ENCODE measurements around the gene WDR54.
"Not testable (repeated sequence)": the region's sequence is repeated elsewhere in the genome, so short reads cannot be mapped to it uniquely, and the experiment has no call there.

The WDR54 gene

DNA sequence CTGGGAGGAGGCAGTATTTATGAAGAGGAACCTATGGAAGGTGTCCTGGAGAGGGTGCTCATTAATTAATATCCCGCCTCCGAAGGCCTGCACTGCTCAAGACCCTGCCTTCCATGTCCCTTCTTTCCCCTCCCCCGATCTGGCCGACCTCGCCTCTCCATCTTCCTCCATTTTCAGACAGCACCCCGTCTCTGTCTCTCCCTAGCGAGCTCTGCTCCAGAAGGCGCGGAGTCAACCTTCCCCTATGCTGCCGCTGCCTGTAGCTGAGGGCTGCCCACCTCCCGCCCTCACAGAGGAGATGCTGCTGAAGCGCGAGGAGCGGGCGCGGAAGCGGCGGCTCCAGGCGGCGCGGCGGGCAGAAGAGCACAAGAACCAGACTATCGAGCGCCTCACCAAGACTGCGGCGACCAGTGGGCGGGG is 35.6 kb downstream of the WDR54 start:
- no peak for DNase-seq (ENCODE audit: low read depth in 2 of 2)

DNA sequence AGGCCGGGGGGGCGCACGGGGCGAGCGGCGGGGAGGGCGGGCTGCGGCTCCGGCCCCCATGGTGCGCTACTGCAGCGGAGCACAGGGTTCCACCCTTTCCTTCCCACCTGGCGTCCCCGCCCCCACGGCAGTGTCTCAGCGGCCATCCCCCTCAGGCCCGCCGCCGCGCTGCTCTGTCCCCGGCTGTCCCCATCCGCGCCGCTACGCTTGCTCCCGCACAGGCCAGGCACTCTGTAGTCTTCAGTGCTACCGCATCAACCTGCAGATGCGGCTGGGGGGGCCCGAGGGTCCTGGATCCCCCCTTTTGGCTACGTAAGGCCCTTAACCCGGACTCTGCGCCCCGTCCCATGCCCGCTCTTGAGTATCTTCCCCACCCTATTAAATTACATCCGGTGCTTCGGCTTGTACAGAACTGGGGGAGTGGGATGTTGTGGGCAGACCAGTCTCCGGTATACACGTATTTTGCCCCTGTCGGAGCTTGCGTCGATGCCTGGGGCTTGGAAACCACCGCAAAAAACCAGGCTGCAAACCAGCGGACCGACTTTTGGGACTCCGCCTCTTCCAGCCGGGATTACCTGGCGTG is 36.1 kb downstream of the WDR54 start:
- DNase-seq (ENCODE audit: low read depth in 2 of 2) = peak; percentile 73 to 87

DNA sequence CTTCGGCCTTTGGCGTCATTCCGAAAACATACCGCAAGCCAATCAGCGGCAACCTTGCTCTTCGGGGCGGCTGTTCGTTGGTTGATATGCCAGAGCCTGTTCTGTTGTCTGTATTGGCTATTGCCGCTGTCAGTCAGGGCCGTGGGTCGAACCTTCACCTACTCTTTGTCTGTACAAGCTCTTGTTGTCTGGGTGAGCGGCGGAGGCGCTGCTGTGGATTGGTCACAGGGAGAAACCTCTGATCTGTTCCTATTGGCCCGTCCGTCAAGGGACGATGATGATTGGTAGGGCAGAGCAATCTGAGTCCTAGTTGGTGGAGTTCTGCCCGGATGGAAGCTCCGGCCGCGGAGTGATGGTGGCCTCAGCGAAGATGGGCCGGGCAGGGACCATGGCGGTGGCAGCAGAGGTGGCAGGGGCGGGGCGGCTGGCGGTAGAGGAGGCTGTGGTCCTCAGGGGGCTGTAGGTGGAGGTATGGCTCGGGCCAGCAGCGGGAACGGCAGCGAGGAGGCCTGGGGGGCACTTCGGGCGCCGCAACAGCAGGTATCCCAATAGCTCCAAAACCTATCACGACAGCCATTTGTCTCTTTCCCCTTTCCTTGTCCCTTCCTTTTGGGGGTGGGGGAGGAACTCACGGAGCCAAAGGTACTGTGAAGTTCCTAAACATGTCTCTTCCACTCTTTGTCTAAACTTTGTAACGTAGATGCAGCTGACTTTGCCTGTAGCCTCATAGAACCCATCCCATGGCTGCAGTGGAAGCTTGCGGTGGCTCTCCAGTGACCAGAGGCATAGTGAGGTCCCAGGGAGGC is 36.8 kb downstream of the WDR54 start, which contains the start of gene WBP1:
TSS of gene WBP1 (plus strand) at position 307 of the 806 bp plus-strand sequence. CDS start at position 472, 165 bp downstream.
- peak; percentile 98 to 100 for DNase-seq (ENCODE audit: low read depth in 2 of 2)

DNA sequence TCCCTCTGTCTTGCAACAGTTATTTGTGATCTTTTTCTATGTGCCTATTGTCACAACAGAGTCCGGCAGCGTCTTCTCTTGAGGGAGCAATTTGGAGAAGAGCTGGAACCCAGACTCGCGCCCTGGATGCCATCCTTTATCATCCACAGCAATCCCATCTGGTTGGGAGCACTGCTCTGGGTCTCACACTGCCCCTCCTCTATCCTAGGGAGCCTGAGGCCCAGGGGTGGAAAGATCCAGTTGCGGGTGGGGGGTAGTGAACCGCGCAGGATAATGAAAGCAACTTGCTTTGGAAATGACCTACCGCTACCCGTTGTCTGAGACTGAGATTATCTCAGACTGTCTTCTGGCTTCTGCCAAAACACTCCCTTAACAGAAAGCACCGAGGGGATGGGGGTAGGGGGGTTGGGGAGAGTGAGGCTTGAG is 37.4 kb downstream of the WDR54 start:
- DNase-seq (ENCODE audit: low read depth in 2 of 2) = no peak

DNA sequence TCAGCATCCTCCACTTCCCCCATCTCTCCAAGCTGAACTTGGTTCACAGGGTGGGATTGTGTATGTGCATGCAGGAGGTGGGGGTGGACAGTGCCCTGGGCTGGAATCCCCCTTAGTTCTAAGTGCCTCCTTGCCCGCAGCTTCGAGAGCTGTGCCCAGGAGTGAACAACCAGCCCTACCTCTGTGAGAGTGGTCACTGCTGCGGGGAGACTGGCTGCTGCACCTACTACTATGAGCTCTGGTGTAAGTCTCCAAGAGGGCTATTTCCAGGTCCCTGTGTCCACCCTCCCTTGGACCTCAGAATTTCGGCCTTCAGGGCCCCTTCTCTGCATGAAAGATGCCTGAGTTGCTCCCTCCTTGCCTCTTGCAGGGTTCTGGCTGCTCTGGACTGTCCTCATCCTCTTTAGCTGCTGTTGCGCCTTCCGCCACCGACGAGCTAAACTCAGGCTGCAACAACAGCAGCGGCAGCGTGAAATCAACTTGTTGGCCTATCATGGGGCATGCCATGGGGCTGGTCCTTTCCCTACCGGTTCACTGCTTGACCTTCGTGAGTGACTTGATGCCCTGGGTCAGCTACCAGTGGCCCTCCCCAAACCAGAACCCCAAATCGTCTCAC is 38.1 kb downstream of the WDR54 start:
- DNase-seq (ENCODE audit: low read depth in 2 of 2) = not testable (repeated sequence)

DNA sequence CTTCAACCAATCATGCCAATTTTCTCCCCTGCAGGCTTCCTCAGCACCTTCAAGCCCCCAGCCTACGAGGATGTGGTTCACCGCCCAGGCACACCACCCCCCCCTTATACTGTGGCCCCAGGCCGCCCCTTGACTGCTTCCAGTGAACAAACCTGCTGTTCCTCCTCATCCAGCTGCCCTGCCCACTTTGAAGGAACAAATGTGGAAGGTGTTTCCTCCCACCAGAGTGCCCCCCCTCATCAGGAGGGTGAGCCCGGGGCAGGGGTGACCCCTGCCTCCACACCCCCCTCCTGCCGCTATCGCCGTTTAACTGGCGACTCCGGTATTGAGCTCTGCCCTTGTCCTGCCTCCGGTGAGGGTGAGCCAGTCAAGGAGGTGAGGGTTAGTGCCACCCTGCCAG is 38.7 kb downstream of the WDR54 start:
- not testable (repeated sequence) for DNase-seq (ENCODE audit: low read depth in 2 of 2)

DNA sequence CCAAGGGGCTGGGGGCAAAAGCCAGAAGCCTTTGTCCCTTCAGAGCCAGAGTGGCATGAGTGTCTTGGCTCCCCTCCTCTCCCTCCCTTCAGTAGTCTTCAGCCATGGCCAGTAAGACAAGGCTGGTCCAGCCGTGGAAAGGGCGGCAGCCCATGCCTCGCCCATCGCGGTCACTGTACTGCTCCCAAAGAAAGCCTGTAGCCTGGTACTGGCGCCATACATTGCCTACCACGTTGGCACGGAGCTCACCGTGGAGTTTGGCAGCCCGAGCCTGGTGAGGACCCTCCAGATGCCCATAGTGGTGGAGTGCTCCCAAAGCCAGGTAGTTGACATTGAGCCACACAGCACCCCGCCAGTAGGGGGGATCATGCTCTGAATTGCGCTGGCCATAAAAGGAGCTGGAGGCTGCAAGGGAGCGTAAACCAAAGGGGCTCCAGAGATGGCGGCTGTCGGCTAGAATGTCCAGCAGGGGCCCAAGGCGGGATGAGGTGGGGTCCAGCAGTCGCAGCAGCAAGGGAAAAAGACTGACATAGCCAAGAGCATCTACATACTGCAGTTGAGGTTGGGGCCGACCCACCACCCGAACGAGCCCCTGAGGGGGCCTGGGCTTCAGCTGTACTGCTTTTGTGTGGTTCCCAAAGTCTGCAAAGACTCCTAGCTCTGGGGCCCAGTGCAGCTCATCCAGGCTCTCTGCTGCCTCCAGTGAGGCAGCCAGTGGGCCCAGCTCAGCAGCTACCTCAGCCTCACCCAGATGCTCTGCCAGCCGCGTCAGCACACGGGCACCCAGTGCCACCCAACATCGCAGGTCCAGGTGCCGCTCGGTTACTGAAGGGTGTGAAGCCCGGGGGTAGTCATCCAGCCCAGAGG is 39.9 kb downstream of the WDR54 start:
- no peak for DNase-seq (ENCODE audit: low read depth in 2 of 2)

DNA sequence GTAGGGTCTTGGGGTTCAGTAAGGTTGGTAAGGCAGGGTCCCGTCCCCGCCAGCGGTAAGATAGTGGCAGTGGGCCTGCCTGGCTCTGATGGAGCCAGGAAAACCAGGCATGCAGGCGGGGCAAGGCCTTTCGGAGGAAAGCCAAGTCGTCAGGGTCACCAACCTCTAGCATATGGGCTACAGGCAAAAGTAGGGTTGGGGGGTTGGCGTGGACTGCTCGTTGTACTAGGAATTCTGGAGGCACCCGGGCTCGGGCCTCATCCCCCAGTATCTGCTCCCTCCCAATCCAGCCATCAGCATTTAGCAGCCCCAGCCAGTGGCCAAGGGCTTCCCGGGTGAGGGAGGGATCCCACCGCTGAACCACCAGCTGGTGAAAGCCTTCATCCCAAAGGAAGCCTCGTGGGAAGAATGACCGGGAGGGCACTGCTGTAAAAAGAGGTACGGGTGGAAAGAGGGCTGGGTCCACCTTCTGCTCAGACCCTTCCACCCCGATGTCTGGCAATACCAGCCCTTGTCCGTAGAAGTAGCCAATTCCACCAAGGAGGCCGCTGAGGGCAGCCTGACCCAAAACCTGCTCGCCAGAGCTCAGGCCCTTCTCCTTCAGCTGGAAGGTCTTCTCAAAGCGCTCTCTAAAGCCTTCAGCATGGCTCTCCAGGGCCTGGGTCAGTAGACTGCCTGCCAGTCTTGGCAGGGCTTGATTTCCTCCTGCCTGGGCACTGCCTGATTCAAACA is 40.7 kb downstream of the WDR54 start:
- no peak for DNase-seq (ENCODE audit: low read depth in 2 of 2)

DNA sequence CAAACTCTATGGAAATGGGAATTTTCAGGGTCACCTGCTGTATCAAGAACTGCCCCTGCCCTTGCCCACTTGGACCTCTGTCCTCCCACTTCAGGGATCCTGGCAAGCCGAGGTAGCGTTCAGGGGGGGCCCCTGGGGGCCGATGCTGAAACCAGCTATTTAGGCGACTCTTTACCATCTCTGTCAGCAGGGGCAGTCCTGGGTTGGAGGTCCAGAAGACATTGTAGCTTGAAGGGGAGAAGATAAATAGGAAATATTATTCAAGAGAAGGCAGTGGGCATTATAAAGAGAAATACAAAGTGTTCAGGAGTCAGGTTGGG is 41.2 kb downstream of the WDR54 start:
- no peak for DNase-seq (ENCODE audit: low read depth in 2 of 2)

DNA sequence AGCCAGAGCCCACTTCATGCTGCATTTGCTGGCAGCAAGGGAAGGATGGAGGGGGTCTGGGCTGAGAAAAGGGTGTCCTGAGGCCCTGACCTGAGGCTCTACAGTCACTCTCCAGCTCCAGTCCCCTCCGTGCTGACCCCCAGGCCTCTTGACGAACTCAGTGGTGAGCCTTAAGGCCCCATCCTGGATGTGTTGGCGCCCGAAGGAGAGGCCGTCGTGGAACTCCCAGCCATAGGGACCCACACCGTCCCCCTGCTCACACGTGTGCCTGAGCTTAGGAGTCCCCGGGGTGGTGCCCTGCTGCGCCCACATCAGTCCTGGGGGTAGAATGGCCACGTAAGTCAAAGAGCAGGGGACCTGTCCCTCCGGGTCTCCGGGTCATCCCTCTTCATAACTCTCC is 42.9 kb downstream of the WDR54 start:
- DNase-seq (ENCODE audit: low read depth in 2 of 2) = no peak

DNA sequence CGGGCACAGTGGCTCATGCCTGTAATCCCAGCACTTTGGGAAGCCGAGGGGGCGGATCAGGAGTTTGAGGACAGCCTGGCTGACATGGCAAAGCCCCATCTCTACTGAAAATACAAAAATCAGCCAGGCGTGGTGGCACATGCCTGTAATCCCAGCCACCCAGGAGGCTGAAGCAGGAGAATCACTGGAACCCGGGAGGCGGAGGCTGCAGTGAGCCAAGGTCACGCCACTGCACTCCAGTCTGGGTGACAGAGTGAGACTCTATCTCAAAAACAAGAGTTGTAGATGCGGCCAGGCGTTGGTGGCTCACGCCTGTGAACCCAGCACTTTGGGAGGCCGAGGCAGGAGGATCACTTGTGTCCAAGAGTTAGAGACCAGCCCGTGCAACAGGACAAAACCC is 49.2 kb downstream of the WDR54 start:
- not testable (repeated sequence) for DNase-seq (ENCODE audit: low read depth in 2 of 2)

DNA sequence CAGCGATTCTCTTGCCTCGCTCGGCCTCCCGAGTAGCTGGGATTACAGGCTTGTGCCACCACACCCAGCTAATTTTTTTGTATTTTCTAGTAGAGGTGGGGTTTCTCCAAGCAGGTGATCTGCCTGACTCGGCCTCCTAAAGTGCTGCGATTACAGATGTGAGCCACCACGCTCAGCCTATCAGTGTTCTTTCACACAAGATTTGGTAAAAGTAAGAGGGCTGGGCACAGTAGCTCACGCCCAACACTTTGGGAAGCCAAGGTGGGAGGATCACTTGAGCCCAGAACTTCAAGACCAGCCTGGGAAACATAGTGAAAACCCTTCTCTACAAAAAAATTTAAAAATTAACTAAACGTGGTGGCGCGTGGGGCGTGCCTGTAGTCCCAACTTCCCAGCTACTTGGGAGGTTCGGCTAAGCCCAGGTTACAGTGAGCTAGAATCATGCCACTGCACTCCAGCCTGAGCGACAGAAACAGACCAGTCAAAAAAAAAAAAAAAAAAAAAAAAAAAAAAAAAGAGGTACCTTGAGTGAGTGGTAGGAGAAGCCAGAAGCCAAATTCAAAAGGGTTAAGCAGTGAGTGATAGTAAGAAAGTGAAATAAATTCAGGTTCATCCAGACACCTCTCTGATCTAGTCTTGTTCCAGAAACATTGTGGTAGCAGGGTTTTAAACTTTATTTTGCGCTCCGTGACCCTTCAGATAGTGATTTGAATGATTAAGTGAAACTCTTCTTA is 50.0 kb downstream of the WDR54 start:
- no peak for DNase-seq (ENCODE audit: low read depth in 2 of 2)

DNA sequence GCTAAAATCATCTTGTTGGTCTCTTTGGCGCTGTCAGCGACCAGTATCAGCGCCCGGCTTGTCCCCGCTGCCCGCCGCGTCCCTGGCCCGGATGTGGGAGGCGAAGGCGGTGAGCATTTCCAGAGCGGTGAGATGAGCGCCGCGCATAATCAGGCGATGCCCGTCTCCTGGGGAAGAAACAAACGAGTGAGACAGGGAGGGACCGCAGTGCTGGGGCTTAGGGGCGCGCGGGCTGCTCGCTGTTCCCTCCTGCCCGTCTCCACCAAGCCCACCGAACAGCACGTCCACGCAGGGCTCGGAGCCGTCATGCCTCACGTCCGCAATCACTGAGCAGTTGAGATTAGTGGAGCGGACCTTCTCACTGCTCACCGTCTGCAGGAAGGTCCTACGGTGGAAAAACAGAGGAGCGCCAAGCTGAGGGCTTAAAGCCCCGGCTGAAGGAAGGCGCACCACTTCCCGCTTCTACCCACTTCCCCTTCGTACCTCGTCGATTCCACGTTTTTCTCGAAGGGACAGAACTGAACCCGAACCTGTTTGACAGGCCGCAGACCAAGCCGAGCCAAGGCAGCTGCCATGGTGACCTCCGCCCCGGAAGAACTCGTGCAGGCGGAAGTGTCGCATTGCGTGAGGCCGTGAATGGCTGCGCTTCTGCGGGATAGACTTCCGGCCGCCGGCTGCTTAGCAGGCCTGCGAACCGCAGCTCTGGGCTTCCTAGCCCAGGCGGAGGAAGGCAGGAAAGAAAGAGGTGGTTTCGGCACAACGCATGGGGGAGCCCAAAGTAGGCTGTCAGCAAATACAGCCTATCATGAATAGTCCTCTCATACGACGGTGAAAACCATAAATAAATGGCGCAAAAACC is 50.8 kb downstream of the WDR54 start, which contains the start of gene MRPL53:
TSS of gene MRPL53 (minus strand) at position 595 of the 859 bp plus-strand sequence. CDS start at position 575, 20 bp downstream.
- peak; percentile 90 to 91 for DNase-seq (ENCODE audit: low read depth in 2 of 2)

DNA sequence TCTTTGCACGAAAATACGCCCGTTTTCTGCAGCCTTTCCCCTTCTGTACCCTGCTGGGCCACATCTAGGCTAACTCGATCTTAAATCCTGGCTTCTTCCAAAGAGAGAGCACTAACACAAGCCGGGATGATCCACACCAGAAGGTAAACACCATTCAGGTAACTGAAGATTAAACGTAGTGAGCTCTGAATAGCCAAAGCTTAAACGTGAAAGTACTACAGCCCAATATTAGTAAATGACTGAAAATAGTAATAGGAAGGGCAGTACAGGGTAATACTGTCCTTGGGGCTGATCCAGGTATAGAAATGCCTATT is 51.4 kb downstream of the WDR54 start:
- DNase-seq (ENCODE audit: low read depth in 2 of 2) = no peak

DNA sequence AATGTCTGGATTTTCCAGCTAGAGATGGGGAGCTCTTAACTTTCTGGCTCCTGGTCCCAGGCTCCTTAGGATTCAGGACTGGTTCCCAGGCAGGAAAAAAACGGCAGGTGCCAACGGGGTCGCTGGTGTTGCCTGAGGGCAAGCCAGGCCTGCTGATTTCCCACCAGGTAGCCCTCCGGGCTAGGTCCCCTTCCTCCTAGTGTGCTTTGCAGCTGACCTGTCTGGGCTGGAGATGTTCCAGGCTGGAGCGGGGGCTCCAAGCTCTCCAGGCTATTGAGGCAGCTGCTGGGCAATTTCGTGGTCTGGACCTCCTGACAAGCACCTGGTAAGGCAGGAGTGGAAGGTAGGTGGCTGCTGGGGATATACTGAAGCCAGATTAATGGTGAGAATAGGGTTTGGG is 53.0 kb downstream of the WDR54 start:
- no peak for DNase-seq (ENCODE audit: low read depth in 2 of 2)

DNA sequence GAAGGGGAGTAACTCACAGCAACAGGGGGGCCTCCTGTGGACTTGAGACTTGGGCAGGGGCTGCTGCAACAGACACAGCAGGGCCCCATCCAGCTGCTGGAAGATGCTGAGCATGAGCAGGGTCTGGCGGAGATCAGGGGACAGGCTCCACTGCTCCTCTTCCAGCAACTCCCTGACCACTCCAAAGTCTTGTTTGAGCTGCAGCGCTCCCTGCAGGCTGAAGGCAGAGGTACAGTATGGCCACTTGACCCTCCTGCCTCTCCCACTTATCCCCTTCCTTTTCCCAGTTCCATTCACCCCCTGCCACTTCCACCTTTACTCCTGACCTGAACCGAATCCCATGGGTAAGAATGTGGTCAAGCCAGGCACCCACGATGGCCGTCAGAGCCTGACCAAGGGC is 53.4 kb downstream of the WDR54 start:
- no peak for DNase-seq (ENCODE audit: low read depth in 2 of 2)
